Neural cell (in vitro differentiated cells): ENCODE results near the gene TTC19. TPM values are rescaled to one million over a fixed set of nuclear protein-coding genes. Genes with fewer than 3 reads are reported as not detected.
A peak's percentile ranks its signal among the peaks of the same experiment; 100 is the strongest.

Experiments used
- H2AFZ ChIP-seq: fragments of 200-600, 300-800 bp; sonication (generic), shearing (Covaris generic); 2 replicates; pipeline ENCODE4 v1.6.0; 2014; ENCODE audit warnings: low read depth, mild to moderate bottlenecking, antibody characterized with exemption, low read length, moderate library complexity
- H3F3A ChIP-seq: fragments of 200-600 bp; shearing (Covaris generic); 2 replicates; pipeline ENCODE4 v1.6.1; 2016; ENCODE audit warnings: mild to moderate bottlenecking, moderate library complexity, mixed read lengths, antibody characterized with exemption, low read length; ENCODE audit not compliant: insufficient read depth, poor library complexity, severe bottlenecking
- H3K27ac ChIP-seq: fragments of 200-600, 300-800 bp; sonication (generic), shearing (Covaris generic); 2 replicates; pipeline ENCODE4 v1.5.1; 2014; ENCODE audit warnings: mild to moderate bottlenecking, low read length, moderate library complexity
- H3K27me3 ChIP-seq: fragments of 300-800, 200-600 bp; sonication (generic), shearing (Covaris generic); 2 replicates; pipeline ENCODE4 v1.6.0; 2014; ENCODE audit warnings: mild to moderate bottlenecking, low read depth, low read length, moderate library complexity; ENCODE audit not compliant: insufficient read depth
- H3K36me3 ChIP-seq: fragments of 300-800, 200-600 bp; sonication (generic), shearing (Covaris generic); 2 replicates; pipeline ENCODE4 v1.5.1; 2014; ENCODE audit warnings: mild to moderate bottlenecking, antibody characterized with exemption, low read length, moderate library complexity; ENCODE audit not compliant: insufficient read depth
- H3K4me2 ChIP-seq: fragments of 300-800, 200-600 bp; sonication (generic), shearing (Covaris generic); 2 replicates; pipeline ENCODE4 v1.6.0; 2014; ENCODE audit warnings: mild to moderate bottlenecking, low read length
- H3K4me3 ChIP-seq: fragments of 300-800, 200-600 bp; sonication (generic), shearing (Covaris generic); 2 replicates; pipeline ENCODE4 v1.5.1; 2014; ENCODE audit warnings: mild to moderate bottlenecking, low read length, moderate library complexity
- H3K79me2 ChIP-seq: fragments of 200-600 bp; shearing (Covaris generic); replicated peaks from 2 replicates; pipeline ENCODE4 v1.6.0; 2014; ENCODE audit warnings: mild to moderate bottlenecking, low read length, moderate library complexity; ENCODE audit not compliant: insufficient read depth
- H3K9ac ChIP-seq: fragments of 300-800, 200-600 bp; sonication (generic), shearing (Covaris generic); 2 replicates; pipeline ENCODE4 v1.6.1; 2016; ENCODE audit warnings: mild to moderate bottlenecking, low read length, mixed read lengths
- H3K9me2 ChIP-seq: fragments of 200-600 bp; shearing (Covaris generic); 2 replicates; pipeline ENCODE4 v1.6.1; 2016; ENCODE audit warnings: mild to moderate bottlenecking, low read length, mixed read lengths; ENCODE audit not compliant: insufficient read depth
- H3K9me3 ChIP-seq: fragments of 200-600, 300-800 bp; sonication (generic), shearing (Covaris generic); 2 replicates; pipeline ENCODE4 v1.6.1; 2016; ENCODE audit warnings: mild to moderate bottlenecking, mixed run types, low read length, moderate library complexity, mixed read lengths
- H4K20me1 ChIP-seq: fragments of 200-600 bp; shearing (Covaris generic); 2 replicates; pipeline ENCODE4 v1.6.1; 2016; ENCODE audit warnings: mild to moderate bottlenecking, mixed run types; ENCODE audit not compliant: insufficient read depth
- CTCF ChIP-seq: fragments of 450-650 bp; IDR thresholded peaks from 2 replicates; pipeline ENCODE4 v1.5.1; 2014; ENCODE audit warnings: antibody characterized with exemption, mild to moderate bottlenecking, moderate library complexity; ENCODE audit not compliant: poor library complexity, severe bottlenecking
- EP300 ChIP-seq: fragments of 450-650 bp; conservative IDR thresholded peaks from 2 replicates; pipeline ENCODE4 v1.6.1; 2014; ENCODE audit warnings: antibody characterized with exemption, mild to moderate bottlenecking, moderate library complexity; ENCODE audit not compliant: poor library complexity, severe bottlenecking
- EZH2 ChIP-seq: fragments of 200-600, 300-800 bp; shearing (Covaris generic), sonication (generic); IDR thresholded peaks from 2 replicates; pipeline ENCODE4 v1.6.1; 2014; ENCODE audit warnings: antibody characterized with exemption, low read length, borderline replicate concordance, mild to moderate bottlenecking; ENCODE audit not compliant: insufficient read depth, poor library complexity, severe bottlenecking
- MXI1 ChIP-seq: fragments of 450-650 bp; conservative IDR thresholded peaks from 2 replicates; pipeline ENCODE4 v1.6.1; 2014; ENCODE audit warnings: antibody characterized with exemption, mild to moderate bottlenecking; ENCODE audit not compliant: poor library complexity, severe bottlenecking
- POLR2AphosphoS5 ChIP-seq: IDR thresholded peaks from 2 replicates; pipeline ENCODE4 v1.6.1; 2012
- RAD21 ChIP-seq: fragments of 450-650 bp; conservative IDR thresholded peaks from 2 replicates; pipeline ENCODE4 v1.6.1; 2014; ENCODE audit warnings: antibody characterized with exemption, mild to moderate bottlenecking, moderate library complexity
- SMC3 ChIP-seq: fragments of 450-650 bp; conservative IDR thresholded peaks from 2 replicates; pipeline ENCODE4 v1.6.1; 2014; ENCODE audit warnings: antibody characterized with exemption, mild to moderate bottlenecking, moderate library complexity; ENCODE audit not compliant: poor library complexity
- TAF1 ChIP-seq: IDR thresholded peaks from 2 replicates; pipeline ENCODE4 v1.6.1; 2012; ENCODE audit warnings: low read depth
- polyA plus RNA-seq: library from polyadenylated mRNA; depleted of rRNA; stranded (reverse); fragments of >200 nt; gene quantifications from 2 replicates; pipeline ENCODE4 v1.2.3, GENCODE V29; 2014
- TF ChIP-seq, protein P1 (sequence below): IDR thresholded peaks from 2 replicates; pipeline ENCODE4 v1.6.1; 2012; ENCODE audit warnings: borderline replicate concordance

Gene TTC19
- polyA plus RNA-seq, 1 donor from 2014 or later, result 97.8 TPM

- Histone ChIP-seq H3K27ac (peak overlapping the region; percentile 52), H3K79me2 (no peaks in the 10 kb centered on the region), H3K27me3 (no peaks in the 10 kb centered on the region), H3K9me2 (no peaks in the 10 kb centered on the region), H4K20me1 (no peaks in the 10 kb centered on the region), H3K9me3 (no peaks in the 10 kb centered on the region), H2AFZ (peak overlapping the region; percentile 52), H3F3A (no peaks in the 10 kb centered on the region), H3K4me2 (no peak overlapping the region), H3K9ac (peak overlapping the region; percentile 55), H3K4me3 (peak overlapping the region; percentile 23), H3K36me3 (no peaks in the 10 kb centered on the region)
- TF ChIP-seq MXI1, result no peak
- TF ChIP-seq POLR2AphosphoS5, result no peak
- TF ChIP-seq, protein P1, sequence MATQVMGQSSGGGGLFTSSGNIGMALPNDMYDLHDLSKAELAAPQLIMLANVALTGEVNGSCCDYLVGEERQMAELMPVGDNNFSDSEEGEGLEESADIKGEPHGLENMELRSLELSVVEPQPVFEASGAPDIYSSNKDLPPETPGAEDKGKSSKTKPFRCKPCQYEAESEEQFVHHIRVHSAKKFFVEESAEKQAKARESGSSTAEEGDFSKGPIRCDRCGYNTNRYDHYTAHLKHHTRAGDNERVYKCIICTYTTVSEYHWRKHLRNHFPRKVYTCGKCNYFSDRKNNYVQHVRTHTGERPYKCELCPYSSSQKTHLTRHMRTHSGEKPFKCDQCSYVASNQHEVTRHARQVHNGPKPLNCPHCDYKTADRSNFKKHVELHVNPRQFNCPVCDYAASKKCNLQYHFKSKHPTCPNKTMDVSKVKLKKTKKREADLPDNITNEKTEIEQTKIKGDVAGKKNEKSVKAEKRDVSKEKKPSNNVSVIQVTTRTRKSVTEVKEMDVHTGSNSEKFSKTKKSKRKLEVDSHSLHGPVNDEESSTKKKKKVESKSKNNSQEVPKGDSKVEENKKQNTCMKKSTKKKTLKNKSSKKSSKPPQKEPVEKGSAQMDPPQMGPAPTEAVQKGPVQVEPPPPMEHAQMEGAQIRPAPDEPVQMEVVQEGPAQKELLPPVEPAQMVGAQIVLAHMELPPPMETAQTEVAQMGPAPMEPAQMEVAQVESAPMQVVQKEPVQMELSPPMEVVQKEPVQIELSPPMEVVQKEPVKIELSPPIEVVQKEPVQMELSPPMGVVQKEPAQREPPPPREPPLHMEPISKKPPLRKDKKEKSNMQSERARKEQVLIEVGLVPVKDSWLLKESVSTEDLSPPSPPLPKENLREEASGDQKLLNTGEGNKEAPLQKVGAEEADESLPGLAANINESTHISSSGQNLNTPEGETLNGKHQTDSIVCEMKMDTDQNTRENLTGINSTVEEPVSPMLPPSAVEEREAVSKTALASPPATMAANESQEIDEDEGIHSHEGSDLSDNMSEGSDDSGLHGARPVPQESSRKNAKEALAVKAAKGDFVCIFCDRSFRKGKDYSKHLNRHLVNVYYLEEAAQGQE, result peak; percentile 58
- TF ChIP-seq TAF1, result peak; percentile 29
- peak; percentile 46 for TF ChIP-seq EP300
- no peak for TF ChIP-seq EZH2
- TF ChIP-seq RAD21, result no peak
Measured at GRCh38 chr17:15966183-15966878, 33.3 kb upstream of the TTC19 start.

DNA sequence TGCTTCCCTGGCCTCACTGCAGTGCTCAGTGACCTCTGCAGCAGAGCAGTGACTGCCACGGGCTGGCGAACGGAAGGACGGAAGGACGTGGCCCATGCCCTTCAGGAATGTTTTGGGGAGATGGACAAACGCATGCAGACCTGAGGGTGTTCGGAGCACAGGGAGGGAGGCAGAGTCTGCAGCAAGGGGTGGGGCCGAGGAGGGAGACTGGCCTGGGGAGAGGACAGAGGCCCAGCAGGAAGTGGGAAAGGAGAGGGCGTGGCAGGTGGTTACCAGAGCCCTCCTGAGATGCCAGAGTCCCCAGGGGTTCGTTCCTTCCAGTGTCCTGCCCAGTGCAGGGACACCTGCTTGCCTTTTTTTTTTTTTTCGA is 32.8 kb upstream of the TTC19 start:
- Histone ChIP-seq H4K20me1 (no peaks in the 10 kb centered on the region), H3K27me3 (no peaks in the 10 kb centered on the region), H3K9ac (peak overlapping the region; percentile 55), H3K4me2 (no peak overlapping the region), H3F3A (no peaks in the 10 kb centered on the region), H3K79me2 (no peaks in the 10 kb centered on the region), H3K9me3 (no peaks in the 10 kb centered on the region), H3K36me3 (no peaks in the 10 kb centered on the region), H3K27ac (peak overlapping the region; percentile 52), H2AFZ (peak overlapping the region; percentile 52), H3K9me2 (no peaks in the 10 kb centered on the region), H3K4me3 (peak overlapping the region; percentile 23)
- no peak for TF ChIP-seq SMC3
- TF ChIP-seq TAF1, result no peak
- no peak for TF ChIP-seq POLR2AphosphoS5
- TF ChIP-seq RAD21, result no peak
- TF ChIP-seq EZH2, result no peak
- TF ChIP-seq, protein P1, result no peak
- no peak for TF ChIP-seq CTCF
- no peak for TF ChIP-seq EP300
- no peak for TF ChIP-seq MXI1
